ENCODE data around the gene HDAC4. TPM values are rescaled to one million over a fixed set of nuclear protein-coding genes. Genes with fewer than 3 reads are reported as not detected.

HDAC4 gene
- polyA plus RNA-seq, 3 donors = 4.4 to 10.9 (median 5.6) TPM

GRCh38 chr2:239234191-239235175 is 166.3 kb downstream of the HDAC4 start:
- H3K27ac ChIP-seq (ENCODE audit: low read depth, low read length) = no peak overlapping the region
- 84 to 91% (median 88%) methylated on average over 22 of the region's 22 CpGs for WGBS, 3 donors

GRCh38 chr2:239233576-239233975 is 167.2 kb downstream of the HDAC4 start:
- 81 to 91% (median 86%) methylated on average over 6 of the region's 6 CpGs for whole genome bisulfite sequencing, 3 donors
- H3K27ac ChIP-seq (ENCODE audit: low read depth, low read length) = no peak overlapping the region

GRCh38 chr2:239232195-239232578 is 168.6 kb downstream of the HDAC4 start:
- 89 to 92% (median 92%) methylated on average over 6 of the region's 6 CpGs for WGBS, 3 donors
- H3K27ac ChIP-seq (ENCODE audit: low read depth, low read length) = no peak overlapping the region

DNA sequence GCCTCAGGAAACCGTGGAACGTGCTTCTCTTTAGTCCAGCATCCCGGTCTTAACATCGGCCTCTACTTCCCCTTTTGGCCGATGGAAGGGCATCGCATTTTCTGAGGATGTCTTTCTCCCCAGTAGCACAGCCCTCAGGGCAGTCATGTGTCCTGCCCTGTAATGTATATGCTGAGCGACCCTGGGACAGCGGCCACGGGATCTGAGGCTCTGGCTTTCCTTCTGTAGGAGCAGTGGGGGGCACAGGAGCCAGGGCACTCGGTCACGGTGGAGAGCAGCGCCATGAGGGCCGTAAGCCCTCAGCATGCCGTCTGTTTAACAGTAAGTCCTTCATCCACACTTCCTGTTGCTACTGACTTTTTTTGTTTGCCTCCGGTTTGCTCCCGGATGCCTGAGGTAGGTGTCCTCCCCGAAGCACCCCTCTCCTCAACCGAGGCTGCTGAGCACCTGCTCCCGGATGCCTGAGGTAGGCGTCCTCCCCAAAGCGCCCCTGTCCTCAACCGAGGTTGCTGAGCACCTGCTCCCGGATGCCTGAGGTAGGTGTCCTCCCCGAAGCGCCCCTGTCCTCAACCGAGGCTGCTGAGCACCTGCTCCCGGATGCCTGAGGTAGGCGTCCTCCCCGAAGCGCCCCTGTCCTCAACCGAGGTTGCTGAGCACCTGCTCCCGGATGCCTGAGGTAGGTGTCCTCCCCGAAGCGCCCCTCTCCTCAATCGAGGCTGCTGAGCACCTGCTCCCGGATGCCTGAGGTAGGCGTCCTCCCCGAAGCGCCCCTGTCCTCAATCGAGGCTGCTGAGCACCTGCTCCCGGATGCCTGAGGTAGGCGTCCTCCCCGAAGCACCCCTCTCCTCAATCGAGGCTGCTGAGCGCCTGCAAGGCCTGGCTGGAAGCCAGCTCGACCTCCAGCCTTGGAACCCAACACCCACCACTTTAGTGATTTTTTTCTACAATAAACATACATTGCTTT is 169.3 kb downstream of the HDAC4 start:
- WGBS, 3 donors = 50 to 74% (median 69%) methylated on average over 28 to 46 of the region's 46 CpGs
- no peak overlapping the region for H3K27ac ChIP-seq (ENCODE audit: low read depth, low read length)

DNA sequence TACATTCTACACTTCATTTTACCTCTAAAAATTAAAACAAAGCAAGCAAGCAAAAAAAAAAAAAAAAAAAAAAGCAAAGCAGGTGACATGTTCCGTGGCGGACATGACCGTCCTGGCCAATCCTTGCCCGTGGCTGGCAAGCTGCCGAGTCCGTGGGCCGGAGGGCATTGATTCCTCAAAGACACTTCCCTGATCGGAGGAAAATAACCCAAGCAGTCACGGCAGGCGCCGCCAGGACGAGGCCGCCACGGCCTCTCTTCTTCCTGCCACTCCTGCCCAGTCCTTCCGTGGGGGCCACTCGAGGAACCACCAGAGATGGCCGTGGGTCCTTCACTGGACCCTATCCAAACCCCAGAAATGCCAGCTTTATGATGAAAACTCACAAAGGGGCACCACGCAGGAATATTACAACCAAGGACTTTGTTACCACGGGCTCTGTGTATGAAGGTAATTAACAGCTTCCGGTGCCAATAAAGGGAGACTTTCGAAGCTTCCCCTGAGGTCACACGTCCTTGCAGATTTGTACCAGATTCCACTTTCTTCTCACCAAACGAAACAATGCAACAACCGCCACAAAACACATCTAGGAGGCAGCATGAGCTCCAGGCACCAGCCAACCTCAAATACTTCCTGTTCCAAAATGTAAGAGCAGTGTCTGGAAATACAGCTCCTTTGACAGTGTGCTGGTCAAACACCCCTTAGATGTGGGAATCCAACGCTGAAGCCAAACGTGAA is 170.3 kb downstream of the HDAC4 start:
- 32 to 81% (median 62%) methylated on average over 26 of the region's 26 CpGs for WGBS, 3 donors

GRCh38 chr2:239229545-239230279 is 171.1 kb downstream of the HDAC4 start:
- WGBS, 3 donors = 63 to 82% (median 75%) methylated on average over 11 of the region's 11 CpGs
- no peak overlapping the region for H3K27ac ChIP-seq (ENCODE audit: low read depth, low read length)

More for the DNA sequence above, 170.3 kb downstream of the HDAC4 start:
- H3K27ac ChIP-seq (ENCODE audit: low read depth, low read length) = no peak overlapping the region

DNA sequence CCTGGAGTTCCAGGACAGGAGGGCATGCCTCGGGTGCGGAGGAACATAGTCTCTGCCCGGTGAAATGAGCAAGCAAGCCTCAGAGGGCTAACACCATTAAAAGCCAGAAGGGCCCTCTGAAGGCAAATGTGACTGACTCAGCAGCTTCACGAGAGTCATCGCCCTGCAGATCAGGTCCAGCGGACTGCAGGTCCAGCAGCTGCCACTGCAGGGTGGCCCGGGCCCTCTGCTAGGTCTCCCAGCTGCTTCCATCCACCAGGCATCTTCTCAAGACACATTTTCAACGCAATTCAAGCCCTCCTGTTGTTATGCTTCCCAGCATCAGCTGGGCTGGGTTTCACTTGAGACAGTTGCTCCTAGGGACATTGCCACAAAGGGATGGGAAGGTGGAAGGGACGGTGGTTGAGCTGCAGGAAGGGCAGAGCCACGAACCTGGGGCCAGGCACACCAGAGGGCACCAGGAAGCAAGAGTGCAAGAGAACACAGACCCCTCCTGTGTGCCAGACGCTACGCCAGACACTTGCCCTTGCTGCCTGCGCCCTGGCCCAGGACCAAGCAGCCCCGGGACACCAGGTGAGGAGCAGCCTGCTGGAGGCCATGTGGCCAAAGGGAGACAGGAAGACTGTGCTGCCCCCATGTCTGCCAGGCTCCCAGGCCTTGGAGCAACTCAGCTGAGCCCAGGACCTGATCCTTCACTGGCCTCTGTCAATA is 173.0 kb downstream of the HDAC4 start:
- no peak overlapping the region for H3K27ac ChIP-seq (ENCODE audit: low read depth, low read length)
- WGBS, 3 donors = 70 to 81% (median 73%) methylated on average over 14 of the region's 14 CpGs

DNA sequence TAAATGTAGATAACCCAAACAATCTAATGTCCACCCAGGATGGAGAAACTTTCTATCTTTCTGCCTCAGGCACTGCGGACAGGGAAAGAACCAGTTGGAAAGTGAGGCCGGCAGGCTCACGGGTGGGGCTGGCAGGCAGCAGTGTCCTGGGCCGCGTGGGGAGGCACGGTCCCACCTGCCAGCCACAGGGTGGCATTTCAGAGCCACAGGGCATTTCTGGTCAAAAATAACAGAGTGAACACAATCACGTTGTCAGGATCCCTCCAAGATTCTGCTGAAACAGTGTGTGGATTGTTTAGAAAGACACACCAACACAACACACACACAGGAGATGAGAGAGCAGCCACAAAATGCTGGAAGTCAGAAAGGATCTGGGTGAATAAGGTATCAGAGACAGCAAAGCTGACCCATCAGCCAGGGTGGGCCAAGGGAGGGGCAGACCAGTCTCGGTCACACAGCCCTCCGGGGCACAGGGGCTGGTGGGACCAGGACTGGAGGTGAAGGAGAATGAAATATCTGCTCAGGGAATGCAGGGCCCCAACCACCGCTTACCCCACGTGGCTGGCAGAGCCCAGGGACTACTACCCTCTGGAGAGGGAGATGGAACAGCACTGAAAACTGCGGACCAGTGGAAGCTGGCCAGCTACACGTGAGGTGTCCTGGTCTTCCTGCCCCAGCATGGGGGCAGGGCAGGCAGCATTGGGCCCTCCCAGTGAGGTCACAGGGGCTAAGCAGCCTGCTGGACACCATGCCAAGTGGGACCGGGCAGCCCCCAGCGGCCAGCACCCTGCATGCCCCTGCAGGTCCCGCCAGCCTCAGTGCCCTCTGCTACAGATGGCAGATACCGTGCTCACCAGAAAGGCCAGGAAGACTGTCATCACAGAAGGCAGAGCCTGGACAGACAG is 173.9 kb downstream of the HDAC4 start:
- 67 to 83% (median 68%) methylated on average over 17 of the region's 17 CpGs for WGBS, 3 donors
- no peak overlapping the region for H3K27ac ChIP-seq (ENCODE audit: low read depth, low read length)

DNA sequence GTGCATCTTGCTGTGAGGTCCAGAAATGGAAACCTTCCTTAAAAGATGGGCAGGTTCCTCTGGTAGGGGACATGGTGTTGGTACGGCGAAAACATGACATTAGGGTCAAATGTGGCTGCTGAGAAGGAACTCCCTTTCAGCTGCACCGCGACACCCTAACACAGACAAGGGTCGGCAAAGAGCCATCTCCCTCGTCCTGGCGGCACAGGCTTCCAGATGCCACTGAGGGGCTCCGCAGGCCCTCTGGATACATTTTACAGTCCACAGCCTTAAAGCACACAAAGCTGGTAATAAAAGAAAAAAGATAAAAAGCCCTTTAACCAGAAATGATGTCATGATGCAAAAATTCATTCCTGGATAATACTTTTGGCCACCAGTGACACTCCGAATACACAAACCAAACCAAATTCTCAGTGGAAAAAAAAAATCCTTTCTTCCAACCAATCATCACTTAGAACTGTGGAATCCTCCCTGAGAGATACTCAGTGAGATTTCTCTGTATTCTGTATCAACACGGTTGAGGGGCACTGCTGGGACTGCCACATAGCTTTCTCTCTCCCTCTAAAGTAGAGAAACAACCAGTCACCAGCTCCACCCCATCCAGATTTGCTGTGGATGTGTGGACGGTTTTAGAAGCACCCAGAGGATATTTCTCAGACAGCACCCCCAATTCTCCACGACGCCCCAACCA is 174.8 kb downstream of the HDAC4 start:
- 51 to 77% (median 59%) methylated on average over 13 of the region's 13 CpGs for WGBS, 3 donors
- peak overlapping the region; percentile 66 for H3K27ac ChIP-seq (ENCODE audit: low read depth, low read length)

DNA sequence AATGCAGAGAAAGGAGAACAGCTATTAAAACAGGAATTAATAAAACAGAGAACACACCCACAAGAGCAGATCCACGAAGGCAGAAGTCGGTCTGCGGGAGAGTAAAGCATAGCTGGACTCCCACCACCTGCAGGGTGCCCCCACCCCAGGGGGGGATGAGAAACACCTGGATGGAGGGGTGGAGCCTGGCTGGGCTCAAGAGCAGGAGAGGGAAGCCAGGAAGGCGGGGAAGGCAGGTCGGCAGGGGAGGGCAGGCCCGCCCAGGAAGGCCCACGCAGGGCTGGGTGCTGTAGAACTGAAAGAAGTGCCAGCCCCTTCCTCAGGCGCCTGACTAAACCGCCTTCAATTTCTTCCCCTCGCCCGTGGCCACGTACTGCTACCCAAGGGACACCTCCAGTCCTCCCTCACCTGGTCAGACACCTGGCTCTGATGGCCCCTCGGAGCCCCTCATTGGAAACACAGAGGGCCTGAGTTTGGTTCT is 175.4 kb downstream of the HDAC4 start:
- WGBS, 3 donors = 38 to 77% (median 53%) methylated on average over 11 to 13 of the region's 13 CpGs
- peak overlapping the region; percentile 66 for H3K27ac ChIP-seq (ENCODE audit: low read depth, low read length)

- 47 to 85% (median 49%) methylated on average over 2 of the region's 2 CpGs for WGBS, 3 donors
- H3K27ac ChIP-seq (ENCODE audit: low read depth, low read length) = peak overlapping the region; percentile 66
These were observed 175.9 kb downstream of the HDAC4 start for GRCh38 chr2:239224955-239225354.

DNA sequence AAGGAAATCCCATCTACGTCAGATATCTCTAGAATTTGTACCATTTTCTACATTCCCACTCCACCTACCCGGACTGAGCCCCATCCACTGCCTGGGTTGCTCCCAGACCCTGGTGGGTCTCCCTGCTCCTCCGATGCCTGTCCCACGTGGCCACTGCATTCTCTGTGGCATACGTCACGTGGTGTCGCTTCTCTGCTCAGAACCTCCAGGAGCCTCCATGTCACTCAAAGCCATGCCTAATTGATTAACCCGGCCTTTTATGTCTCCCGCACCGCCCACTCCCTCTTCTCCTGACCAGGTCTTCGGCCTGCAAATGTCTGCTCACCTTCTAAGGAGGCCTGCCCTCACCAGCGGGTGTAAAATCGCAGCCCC is 176.6 kb downstream of the HDAC4 start:
- WGBS, 3 donors = 67 to 90% (median 69%) methylated on average over 13 of the region's 13 CpGs
- H3K27ac ChIP-seq (ENCODE audit: low read depth, low read length) = no peak overlapping the region

DNA sequence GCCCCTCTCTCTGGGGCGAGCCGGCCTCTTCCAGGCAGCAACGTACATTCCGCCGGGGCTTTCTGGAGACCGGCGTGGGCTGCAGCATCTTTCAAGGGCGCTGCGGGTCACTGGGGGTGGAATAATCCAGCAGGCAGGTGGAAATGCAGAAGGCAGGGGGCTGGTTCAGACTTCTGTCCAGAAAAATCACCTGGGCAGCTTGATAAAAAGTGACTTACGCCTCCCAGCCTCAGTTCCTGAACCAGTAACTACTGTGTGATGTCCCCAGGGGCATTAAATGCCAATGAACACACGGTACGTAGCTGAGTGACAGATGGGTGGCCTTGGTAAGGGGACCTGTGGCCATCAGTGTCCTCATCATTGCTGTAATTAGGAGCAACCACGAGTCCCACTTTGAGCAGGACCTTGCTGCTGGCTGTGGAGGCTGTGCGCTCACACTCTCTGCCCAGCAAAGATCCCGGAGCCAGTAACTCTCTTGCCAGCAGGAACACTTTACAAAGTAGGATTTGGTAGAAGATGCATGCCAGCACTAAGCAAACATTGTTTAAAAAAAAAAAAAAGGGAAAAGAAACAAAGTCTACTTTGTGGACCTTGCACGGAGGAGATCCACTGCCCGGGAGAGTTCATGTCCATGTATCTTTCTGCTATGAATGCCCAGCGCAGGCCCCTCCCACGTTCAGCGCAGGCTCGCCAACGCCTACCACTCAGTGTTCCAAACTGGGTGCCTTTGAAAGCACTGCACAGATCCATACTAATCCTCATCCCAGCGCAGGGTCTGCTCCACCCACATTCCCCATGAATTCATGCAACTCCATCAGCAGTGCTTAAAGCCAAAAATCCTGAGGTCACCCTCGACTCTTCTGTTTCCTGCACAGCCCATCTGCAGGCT is 177.3 kb downstream of the HDAC4 start:
- 46 to 66% (median 46%) methylated on average over 24 of the region's 24 CpGs for WGBS, 3 donors
- peak overlapping the region; percentile 63 for H3K27ac ChIP-seq (ENCODE audit: low read depth, low read length)

DNA sequence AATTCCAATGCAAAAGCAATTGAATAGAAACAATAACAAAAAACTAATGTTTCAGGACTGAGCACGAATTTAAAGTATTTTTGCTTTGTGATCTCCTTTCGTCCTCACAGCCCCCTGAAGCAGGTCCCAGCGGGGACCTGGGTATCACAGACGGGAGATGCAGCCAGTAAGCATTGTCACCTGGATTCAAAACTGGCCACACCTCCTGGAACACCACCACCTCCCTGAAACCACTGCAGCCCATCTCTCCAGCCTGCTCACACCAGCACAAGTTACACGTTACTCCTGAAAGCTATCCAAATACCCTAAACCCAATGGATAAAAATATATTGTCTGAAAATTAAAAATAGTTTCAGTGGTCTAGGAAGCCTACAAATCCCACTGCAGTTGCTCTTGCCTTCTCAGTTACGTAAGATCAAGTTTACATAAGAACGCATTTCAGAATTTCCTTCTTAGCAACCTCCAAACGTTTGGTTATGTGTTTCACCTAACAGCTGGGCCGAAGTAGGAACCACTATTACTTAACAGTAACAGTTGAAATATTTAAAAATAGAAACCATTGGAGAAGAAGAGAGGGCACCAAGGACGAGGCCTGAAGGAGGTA is 178.0 kb downstream of the HDAC4 start:
- WGBS, 3 donors = 33 to 61% (median 45%) methylated on average over 10 of the region's 10 CpGs
- H3K27ac ChIP-seq (ENCODE audit: low read depth, low read length) = peak overlapping the region; percentile 65
